GM23338 (cell line): ENCODE results near the gene NDUFB8. TPM values are rescaled to one million over a fixed set of nuclear protein-coding genes. Genes with fewer than 3 reads are reported as not detected.

ENCODE experiments used
- ATAC-seq: fragments of 200-7000 bp; cut with Tn5 transposase; 3 replicates; pipeline ENCODE4 v1.9.1; 2020
- DNase-seq: peaks from one replicate; pipeline ENCODE4 v3.0.0-alpha.2; 2015; ENCODE audit warnings: low spot score
- H2AFZ ChIP-seq: fragments of 200-600 bp; sonication (generic); 2 replicates; pipeline ENCODE4 v1.8.0; 2016; ENCODE audit warnings: antibody characterized with exemption, mild to moderate bottlenecking, moderate library complexity
- H3F3A ChIP-seq: fragments of 200-600 bp; sonication (generic); replicated peaks from 2 replicates; pipeline ENCODE4 v1.8.0; 2017; ENCODE audit warnings: antibody characterized with exemption, mixed run types, low read depth
- H3K27ac ChIP-seq: fragments of 200-600 bp; sonication (generic); 2 replicates; pipeline ENCODE4 v1.6.1; 2016; ENCODE audit warnings: low read depth
- H3K27me3 ChIP-seq: fragments of 200-600 bp; sonication (generic); 2 replicates; pipeline ENCODE4 v1.8.0; 2016; ENCODE audit warnings: mild to moderate bottlenecking, mixed run types, moderate library complexity; ENCODE audit not compliant: insufficient read depth
- H3K36me3 ChIP-seq: fragments of 200-600 bp; sonication (generic); 2 replicates; pipeline ENCODE4 v1.8.0; 2016; ENCODE audit warnings: mild to moderate bottlenecking; ENCODE audit not compliant: insufficient read depth
- H3K4me1 ChIP-seq: fragments of 200-600 bp; sonication (generic); 2 replicates; pipeline ENCODE4 v1.8.0; 2016; ENCODE audit warnings: mild to moderate bottlenecking, moderate library complexity; ENCODE audit not compliant: insufficient read depth
- H3K4me2 ChIP-seq: fragments of 200-600 bp; sonication (generic); 2 replicates; pipeline ENCODE4 v1.7.1; 2017; ENCODE audit warnings: mixed run types
- H3K4me3 ChIP-seq: fragments of 200-600 bp; sonication (generic); 2 replicates; pipeline ENCODE4 v1.6.1; 2016; ENCODE audit warnings: mixed run types
- H3K79me2 ChIP-seq: fragments of 200-600 bp; sonication (generic); replicated peaks from 2 replicates; pipeline ENCODE4 v1.8.0; 2017; ENCODE audit warnings: mild to moderate bottlenecking; ENCODE audit not compliant: insufficient read depth
- H3K9me2 ChIP-seq: fragments of 200-600 bp; sonication (generic); 2 replicates; pipeline ENCODE4 v1.8.0; 2017; ENCODE audit not compliant: insufficient read depth
- H4K20me1 ChIP-seq: fragments of 200-600 bp; sonication (generic); replicated peaks from 2 replicates; pipeline ENCODE4 v1.8.0; 2017; ENCODE audit warnings: mild to moderate bottlenecking; ENCODE audit not compliant: insufficient read depth
- H3K27ac Mint-ChIP-seq: 2 replicates; pipeline ENCODE4 v1.8.0; 2020; ENCODE audit warnings: inconsistent platforms, mild to moderate bottlenecking, moderate library complexity, mixed read lengths
- H3K27me3 Mint-ChIP-seq: 3 replicates; pipeline ENCODE4 v1.8.0; 2022; ENCODE audit warnings: low read depth, mild to moderate bottlenecking, moderate library complexity, mixed read lengths, inconsistent platforms; ENCODE audit not compliant: insufficient read depth, poor library complexity
- H3K36me3 Mint-ChIP-seq: 3 replicates; pipeline ENCODE4 v1.8.0; 2021; ENCODE audit warnings: low read depth, mild to moderate bottlenecking, inconsistent platforms, moderate library complexity, mixed read lengths
- H3K4me1 Mint-ChIP-seq: 3 replicates; pipeline ENCODE4 v1.8.0; 2020; ENCODE audit warnings: mild to moderate bottlenecking, inconsistent platforms, mixed read lengths
- H3K4me3 Mint-ChIP-seq: 3 replicates; pipeline ENCODE4 v1.8.0; 2021; ENCODE audit warnings: moderate library complexity, mild to moderate bottlenecking, inconsistent platforms, mixed read lengths
- H3K9me3 Mint-ChIP-seq: 3 replicates; pipeline ENCODE4 v1.8.0; 2020; ENCODE audit warnings: moderate library complexity, mild to moderate bottlenecking, inconsistent platforms, mixed read lengths
- CREB1 ChIP-seq: fragments of 250-450 bp; sonication (Bioruptor Pico); IDR thresholded peaks from 2 replicates; pipeline ENCODE4 v1.5.0; 2020; ENCODE audit warnings: low read depth, mild to moderate bottlenecking, moderate library complexity
- EZH2 ChIP-seq: fragments of 200-600 bp; sonication (generic); IDR thresholded peaks from one replicate; pipeline ENCODE4 v1.8.0; 2017; ENCODE audit warnings: antibody characterized with exemption, mild to moderate bottlenecking, low read depth; ENCODE audit not compliant: unreplicated experiment
- JUNB ChIP-seq: IDR thresholded peaks from one replicate; pipeline ENCODE4 v1.6.1; 2016; ENCODE audit warnings: antibody characterized with exemption; ENCODE audit not compliant: unreplicated experiment
- NANOG ChIP-seq: IDR thresholded peaks from 2 replicates; pipeline ENCODE4 v1.6.1; 2016; ENCODE audit warnings: antibody characterized with exemption, borderline replicate concordance
- POLR2AphosphoS5 ChIP-seq: IDR thresholded peaks from 2 replicates; pipeline ENCODE4 v1.6.1; 2016; ENCODE audit warnings: antibody characterized with exemption, low read depth
- ZNF331 ChIP-seq: fragments of 250-450 bp; sonication (Bioruptor Pico); IDR thresholded peaks from 2 replicates; pipeline ENCODE4 v1.5.0; 2020; ENCODE audit warnings: low read depth, mild to moderate bottlenecking, moderate library complexity
- polyA plus RNA-seq: library from polyadenylated mRNA; unstranded; fragments of >200 nt; fragmentation: Nextera tagmentation; extraction: Ambion mirVana; gene quantifications from 2 replicates; pipeline ENCODE4 v1.2.1, GENCODE V29; 2016
- total RNA-seq: library from RNA; depleted of rRNA; stranded (reverse); fragments of >200 nt; shearing (Covaris generic); gene quantifications from 2 replicates; pipeline ENCODE4 v1.2.3, GENCODE V29; 2014
- TF ChIP-seq, protein P1 (sequence below): IDR thresholded peaks from 2 replicates; pipeline ENCODE4 v1.6.1; 2016; ENCODE audit warnings: antibody characterized with exemption
- TF ChIP-seq, protein P2 (sequence below): fragments of 250-450 bp; sonication (Bioruptor Pico); IDR thresholded peaks from 2 replicates; pipeline ENCODE4 v1.5.0; 2020; ENCODE audit warnings: mild to moderate bottlenecking, moderate library complexity
- TF ChIP-seq, protein P3 (sequence below): IDR thresholded peaks from one replicate; pipeline ENCODE4 v1.6.1; 2018; ENCODE audit warnings: antibody characterized with exemption; ENCODE audit not compliant: unreplicated experiment

The NDUFB8 gene
- total and polyA plus RNA-seq, 2 experiments from 2014 or later = 131 to 464 TPM

DNA sequence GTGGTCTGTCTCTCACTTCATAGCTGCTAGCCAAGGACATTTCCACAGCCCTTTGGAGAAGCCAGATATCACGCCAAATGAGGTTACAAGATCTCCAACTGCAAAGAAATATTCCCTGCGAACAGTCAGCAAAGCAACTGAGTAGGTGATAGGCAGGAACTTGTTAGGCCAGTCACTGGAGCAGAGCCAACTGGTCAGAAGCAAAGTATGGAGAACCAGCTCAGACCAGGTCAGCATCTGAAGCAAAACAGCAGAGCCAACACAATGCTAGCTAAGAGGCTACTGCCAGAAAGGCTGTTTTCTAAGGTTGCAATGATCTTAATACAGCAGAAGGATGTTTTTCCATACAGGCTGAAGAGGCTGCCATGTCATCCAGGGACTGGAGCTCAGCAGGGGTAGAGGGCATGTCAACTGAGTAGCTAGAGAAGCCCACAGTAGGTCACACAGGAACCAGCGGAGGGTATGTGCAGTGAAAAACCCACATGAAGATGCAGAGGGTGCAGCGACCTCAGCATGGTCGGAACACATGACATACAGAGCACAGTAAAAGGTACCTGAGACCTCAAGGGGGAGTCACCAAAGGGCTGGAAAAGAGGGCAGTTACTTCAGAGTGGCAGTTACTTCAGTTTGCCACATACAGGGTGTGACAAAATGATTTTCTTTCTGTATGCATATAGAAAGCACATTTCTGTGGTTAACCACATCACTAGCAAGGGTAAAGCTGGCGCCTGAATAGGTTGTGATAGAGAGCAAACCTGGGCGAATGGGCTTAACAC is 18.9 kb downstream of the NDUFB8 start:
- Histone ChIP-seq H3K4me1 (no peaks in the 10 kb centered on the region), H3K4me2 (no peak overlapping the region), H4K20me1 (no peaks in the 10 kb centered on the region; the same call in 1 of the 2 replicates), H3K4me3 (no peak overlapping the region), H3K27ac (no peak overlapping the region), H3K79me2 (no peaks in the 10 kb centered on the region), H3K27me3 (no peaks in the 10 kb centered on the region), H3F3A (no peaks in the 10 kb centered on the region), H2AFZ (no peak overlapping the region), H3K9me2 (no peaks in the 10 kb centered on the region), H3K36me3 (no peaks in the 10 kb centered on the region)
- no peak for ATAC-seq
- Mint-ChIP-seq H3K4me3 (no peak overlapping the region), H3K4me1 (peaks cover 5% of the 10 kb centered on the region; the same call in 1 of the 3 replicates), H3K36me3 (no peaks in the 10 kb centered on the region), H3K27me3 (peaks cover 6% of the 10 kb centered on the region), H3K9me3 (no peaks in the 10 kb centered on the region), H3K27ac (no peak overlapping the region)
- TF ChIP-seq ZNF331 (CRISPR knock-in tag) = no peak
- TF ChIP-seq EZH2 = no peak
- no peak for TF ChIP-seq POLR2AphosphoS5
- no peak for DNase-seq

DNA sequence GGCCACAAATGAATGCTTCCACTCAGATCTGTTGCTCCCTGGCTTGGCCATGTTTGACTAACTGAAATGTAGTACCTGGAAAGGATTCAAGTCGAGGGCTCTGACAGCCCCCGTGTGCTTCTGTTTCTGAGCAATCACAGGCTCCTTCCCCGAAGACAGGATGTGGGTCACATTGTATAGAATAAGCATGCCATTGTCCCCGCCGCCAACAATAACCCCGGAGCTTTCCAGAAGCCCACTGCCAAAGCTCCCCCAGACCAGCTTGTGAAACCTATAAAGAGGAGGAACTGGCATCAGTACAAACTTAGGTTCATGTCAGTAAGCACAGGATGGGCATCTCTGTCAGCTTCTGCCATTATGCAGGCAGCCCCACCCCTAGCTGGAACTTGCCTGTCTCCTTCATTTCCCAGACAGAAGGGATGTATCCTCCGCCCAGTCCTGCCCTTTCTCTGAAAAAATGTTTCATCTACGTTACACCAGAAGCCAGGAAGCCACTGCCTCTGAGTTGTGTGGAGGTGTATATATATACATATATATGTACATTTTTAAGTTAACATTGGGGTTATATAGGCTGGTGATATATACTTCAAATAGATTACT is 20.3 kb downstream of the NDUFB8 start:
- peaks cover 5% of the 10 kb centered on the region; the same call in 1 of the 3 replicates for H3K4me1 Mint-ChIP-seq
- H3K4me3 Mint-ChIP-seq = no peak overlapping the region
- H3K27me3 ChIP-seq = no peaks in the 10 kb centered on the region
- no peak for TF ChIP-seq CREB1 (CRISPR knock-in tag)
- TF ChIP-seq, protein P1, sequence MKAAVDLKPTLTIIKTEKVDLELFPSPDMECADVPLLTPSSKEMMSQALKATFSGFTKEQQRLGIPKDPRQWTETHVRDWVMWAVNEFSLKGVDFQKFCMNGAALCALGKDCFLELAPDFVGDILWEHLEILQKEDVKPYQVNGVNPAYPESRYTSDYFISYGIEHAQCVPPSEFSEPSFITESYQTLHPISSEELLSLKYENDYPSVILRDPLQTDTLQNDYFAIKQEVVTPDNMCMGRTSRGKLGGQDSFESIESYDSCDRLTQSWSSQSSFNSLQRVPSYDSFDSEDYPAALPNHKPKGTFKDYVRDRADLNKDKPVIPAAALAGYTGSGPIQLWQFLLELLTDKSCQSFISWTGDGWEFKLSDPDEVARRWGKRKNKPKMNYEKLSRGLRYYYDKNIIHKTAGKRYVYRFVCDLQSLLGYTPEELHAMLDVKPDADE = no peak
- TF ChIP-seq, protein P2, sequence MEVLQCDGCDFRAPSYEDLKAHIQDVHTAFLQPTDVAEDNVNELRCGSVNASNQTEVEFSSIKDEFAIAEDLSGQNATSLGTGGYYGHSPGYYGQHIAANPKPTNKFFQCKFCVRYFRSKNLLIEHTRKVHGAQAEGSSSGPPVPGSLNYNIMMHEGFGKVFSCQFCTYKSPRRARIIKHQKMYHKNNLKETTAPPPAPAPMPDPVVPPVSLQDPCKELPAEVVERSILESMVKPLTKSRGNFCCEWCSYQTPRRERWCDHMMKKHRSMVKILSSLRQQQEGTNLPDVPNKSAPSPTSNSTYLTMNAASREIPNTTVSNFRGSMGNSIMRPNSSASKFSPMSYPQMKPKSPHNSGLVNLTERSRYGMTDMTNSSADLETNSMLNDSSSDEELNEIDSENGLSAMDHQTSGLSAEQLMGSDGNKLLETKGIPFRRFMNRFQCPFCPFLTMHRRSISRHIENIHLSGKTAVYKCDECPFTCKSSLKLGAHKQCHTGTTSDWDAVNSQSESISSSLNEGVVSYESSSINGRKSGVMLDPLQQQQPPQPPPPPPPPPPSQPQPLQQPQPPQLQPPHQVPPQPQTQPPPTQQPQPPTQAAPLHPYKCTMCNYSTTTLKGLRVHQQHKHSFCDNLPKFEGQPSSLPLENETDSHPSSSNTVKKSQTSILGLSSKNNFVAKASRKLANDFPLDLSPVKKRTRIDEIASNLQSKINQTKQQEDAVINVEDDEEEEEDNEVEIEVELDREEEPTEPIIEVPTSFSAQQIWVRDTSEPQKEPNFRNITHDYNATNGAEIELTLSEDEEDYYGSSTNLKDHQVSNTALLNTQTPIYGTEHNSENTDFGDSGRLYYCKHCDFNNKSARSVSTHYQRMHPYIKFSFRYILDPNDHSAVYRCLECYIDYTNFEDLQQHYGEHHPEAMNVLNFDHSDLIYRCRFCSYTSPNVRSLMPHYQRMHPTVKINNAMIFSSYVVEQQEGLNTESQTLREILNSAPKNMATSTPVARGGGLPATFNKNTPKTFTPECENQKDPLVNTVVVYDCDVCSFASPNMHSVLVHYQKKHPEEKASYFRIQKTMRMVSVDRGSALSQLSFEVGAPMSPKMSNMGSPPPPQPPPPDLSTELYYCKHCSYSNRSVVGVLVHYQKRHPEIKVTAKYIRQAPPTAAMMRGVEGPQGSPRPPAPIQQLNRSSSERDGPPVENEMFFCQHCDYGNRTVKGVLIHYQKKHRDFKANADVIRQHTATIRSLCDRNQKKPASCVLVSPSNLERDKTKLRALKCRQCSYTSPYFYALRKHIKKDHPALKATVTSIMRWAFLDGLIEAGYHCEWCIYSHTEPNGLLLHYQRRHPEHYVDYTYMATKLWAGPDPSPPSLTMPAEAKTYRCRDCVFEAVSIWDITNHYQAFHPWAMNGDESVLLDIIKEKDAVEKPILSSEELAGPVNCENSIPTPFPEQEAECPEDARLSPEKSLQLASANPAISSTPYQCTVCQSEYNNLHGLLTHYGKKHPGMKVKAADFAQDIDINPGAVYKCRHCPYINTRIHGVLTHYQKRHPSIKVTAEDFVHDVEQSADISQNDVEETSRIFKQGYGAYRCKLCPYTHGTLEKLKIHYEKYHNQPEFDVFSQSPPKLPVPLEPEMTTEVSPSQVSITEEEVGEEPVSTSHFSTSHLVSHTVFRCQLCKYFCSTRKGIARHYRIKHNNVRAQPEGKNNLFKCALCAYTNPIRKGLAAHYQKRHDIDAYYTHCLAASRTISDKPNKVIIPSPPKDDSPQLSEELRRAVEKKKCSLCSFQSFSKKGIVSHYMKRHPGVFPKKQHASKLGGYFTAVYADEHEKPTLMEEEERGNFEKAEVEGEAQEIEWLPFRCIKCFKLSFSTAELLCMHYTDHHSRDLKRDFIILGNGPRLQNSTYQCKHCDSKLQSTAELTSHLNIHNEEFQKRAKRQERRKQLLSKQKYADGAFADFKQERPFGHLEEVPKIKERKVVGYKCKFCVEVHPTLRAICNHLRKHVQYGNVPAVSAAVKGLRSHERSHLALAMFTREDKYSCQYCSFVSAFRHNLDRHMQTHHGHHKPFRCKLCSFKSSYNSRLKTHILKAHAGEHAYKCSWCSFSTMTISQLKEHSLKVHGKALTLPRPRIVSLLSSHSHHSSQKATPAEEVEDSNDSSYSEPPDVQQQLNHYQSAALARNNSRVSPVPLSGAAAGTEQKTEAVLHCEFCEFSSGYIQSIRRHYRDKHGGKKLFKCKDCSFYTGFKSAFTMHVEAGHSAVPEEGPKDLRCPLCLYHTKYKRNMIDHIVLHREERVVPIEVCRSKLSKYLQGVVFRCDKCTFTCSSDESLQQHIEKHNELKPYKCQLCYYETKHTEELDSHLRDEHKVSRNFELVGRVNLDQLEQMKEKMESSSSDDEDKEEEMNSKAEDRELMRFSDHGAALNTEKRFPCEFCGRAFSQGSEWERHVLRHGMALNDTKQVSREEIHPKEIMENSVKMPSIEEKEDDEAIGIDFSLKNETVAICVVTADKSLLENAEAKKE (CRISPR knock-in tag) = no peak
- TF ChIP-seq JUNB = no peak
- TF ChIP-seq NANOG = no peak
- no peak for TF ChIP-seq POLR2AphosphoS5
- TF ChIP-seq, protein P3, sequence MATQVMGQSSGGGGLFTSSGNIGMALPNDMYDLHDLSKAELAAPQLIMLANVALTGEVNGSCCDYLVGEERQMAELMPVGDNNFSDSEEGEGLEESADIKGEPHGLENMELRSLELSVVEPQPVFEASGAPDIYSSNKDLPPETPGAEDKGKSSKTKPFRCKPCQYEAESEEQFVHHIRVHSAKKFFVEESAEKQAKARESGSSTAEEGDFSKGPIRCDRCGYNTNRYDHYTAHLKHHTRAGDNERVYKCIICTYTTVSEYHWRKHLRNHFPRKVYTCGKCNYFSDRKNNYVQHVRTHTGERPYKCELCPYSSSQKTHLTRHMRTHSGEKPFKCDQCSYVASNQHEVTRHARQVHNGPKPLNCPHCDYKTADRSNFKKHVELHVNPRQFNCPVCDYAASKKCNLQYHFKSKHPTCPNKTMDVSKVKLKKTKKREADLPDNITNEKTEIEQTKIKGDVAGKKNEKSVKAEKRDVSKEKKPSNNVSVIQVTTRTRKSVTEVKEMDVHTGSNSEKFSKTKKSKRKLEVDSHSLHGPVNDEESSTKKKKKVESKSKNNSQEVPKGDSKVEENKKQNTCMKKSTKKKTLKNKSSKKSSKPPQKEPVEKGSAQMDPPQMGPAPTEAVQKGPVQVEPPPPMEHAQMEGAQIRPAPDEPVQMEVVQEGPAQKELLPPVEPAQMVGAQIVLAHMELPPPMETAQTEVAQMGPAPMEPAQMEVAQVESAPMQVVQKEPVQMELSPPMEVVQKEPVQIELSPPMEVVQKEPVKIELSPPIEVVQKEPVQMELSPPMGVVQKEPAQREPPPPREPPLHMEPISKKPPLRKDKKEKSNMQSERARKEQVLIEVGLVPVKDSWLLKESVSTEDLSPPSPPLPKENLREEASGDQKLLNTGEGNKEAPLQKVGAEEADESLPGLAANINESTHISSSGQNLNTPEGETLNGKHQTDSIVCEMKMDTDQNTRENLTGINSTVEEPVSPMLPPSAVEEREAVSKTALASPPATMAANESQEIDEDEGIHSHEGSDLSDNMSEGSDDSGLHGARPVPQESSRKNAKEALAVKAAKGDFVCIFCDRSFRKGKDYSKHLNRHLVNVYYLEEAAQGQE = no peak
- no peak for TF ChIP-seq ZNF331 (CRISPR knock-in tag)

More for the DNA sequence above, 20.3 kb downstream of the NDUFB8 start:
- Histone ChIP-seq H3K9me2 (no peaks in the 10 kb centered on the region), H3K4me3 (no peak overlapping the region), H3K4me2 (no peak overlapping the region), H3K36me3 (no peaks in the 10 kb centered on the region), H3K27ac (no peak overlapping the region), H4K20me1 (no peaks in the 10 kb centered on the region; the same call in 1 of the 2 replicates), H3K4me1 (no peaks in the 10 kb centered on the region), H2AFZ (no peak overlapping the region), H3F3A (no peaks in the 10 kb centered on the region), H3K79me2 (no peaks in the 10 kb centered on the region)
- DNase-seq (no peak), ATAC-seq (no peak)
- H3K36me3 Mint-ChIP-seq = no peaks in the 10 kb centered on the region
- peaks cover 6% of the 10 kb centered on the region for H3K27me3 Mint-ChIP-seq
- no peaks in the 10 kb centered on the region for H3K9me3 Mint-ChIP-seq
- H3K27ac Mint-ChIP-seq = no peak overlapping the region
